ENCODE results near the gene ATP9B.

The ATP9B gene

DNA sequence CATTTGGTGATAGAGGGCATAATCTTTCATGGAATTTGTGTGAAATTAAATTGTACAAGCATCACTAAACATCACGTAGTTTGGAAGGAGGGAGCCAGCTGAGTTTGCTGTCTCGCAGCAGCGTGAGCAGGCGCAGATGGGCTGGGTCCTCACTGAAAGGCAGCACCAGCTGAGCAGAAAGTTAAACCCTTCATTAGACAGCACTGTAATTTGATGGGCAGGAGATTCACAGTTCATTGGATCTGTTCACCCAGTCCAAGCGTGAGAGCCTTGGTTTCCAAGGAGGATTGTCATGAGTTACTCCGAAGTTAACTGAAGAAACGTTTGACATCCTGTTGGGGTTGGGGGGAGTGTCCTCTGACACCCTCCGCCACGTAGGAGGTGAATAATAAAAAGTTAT is 236.7 kb downstream of the ATP9B start:
- TF ChIP-seq, protein P1, sequence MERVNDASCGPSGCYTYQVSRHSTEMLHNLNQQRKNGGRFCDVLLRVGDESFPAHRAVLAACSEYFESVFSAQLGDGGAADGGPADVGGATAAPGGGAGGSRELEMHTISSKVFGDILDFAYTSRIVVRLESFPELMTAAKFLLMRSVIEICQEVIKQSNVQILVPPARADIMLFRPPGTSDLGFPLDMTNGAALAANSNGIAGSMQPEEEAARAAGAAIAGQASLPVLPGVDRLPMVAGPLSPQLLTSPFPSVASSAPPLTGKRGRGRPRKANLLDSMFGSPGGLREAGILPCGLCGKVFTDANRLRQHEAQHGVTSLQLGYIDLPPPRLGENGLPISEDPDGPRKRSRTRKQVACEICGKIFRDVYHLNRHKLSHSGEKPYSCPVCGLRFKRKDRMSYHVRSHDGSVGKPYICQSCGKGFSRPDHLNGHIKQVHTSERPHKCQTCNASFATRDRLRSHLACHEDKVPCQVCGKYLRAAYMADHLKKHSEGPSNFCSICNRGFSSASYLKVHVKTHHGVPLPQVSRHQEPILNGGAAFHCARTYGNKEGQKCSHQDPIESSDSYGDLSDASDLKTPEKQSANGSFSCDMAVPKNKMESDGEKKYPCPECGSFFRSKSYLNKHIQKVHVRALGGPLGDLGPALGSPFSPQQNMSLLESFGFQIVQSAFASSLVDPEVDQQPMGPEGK (CRISPR knock-in tag; IDR thresholded peaks at IDR 0.05; ENCODE audit: borderline replicate concordance) = no peak
- TF ChIP-seq TOX (CRISPR knock-in tag; IDR thresholded peaks at IDR 0.05; ENCODE audit: borderline replicate concordance) = no peak
- TF ChIP-seq ESRRG (CRISPR knock-in tag; IDR thresholded peaks at IDR 0.05) = no peak
- TF ChIP-seq TCF4 (CRISPR knock-in tag; IDR thresholded peaks at IDR 0.05; ENCODE audit: borderline replicate concordance) = no peak
- TF ChIP-seq GLIS3 (CRISPR knock-in tag; IDR thresholded peaks at IDR 0.05) = no peak
- TF ChIP-seq TSHZ2 (CRISPR knock-in tag; IDR thresholded peaks at IDR 0.05) = no peak
- no peak for TF ChIP-seq RARB (CRISPR knock-in tag; IDR thresholded peaks at IDR 0.05)
- TF ChIP-seq SNAI2 (CRISPR knock-in tag; IDR thresholded peaks at IDR 0.05) = no peak
- TF ChIP-seq, protein P2, sequence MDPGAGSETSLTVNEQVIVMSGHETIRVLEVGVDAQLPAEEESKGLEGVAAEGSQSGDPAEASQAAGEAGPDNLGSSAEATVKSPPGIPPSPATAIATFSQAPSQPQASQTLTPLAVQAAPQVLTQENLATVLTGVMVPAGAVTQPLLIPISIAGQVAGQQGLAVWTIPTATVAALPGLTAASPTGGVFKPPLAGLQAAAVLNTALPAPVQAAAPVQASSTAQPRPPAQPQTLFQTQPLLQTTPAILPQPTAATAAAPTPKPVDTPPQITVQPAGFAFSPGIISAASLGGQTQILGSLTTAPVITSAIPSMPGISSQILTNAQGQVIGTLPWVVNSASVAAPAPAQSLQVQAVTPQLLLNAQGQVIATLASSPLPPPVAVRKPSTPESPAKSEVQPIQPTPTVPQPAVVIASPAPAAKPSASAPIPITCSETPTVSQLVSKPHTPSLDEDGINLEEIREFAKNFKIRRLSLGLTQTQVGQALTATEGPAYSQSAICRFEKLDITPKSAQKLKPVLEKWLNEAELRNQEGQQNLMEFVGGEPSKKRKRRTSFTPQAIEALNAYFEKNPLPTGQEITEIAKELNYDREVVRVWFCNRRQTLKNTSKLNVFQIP (CRISPR knock-in tag; IDR thresholded peaks at IDR 0.05; ENCODE audit: borderline replicate concordance, low read depth) = no peak
- TF ChIP-seq ZFP3 (CRISPR knock-in tag; IDR thresholded peaks at IDR 0.05) = no peak
- TF ChIP-seq, protein P3, sequence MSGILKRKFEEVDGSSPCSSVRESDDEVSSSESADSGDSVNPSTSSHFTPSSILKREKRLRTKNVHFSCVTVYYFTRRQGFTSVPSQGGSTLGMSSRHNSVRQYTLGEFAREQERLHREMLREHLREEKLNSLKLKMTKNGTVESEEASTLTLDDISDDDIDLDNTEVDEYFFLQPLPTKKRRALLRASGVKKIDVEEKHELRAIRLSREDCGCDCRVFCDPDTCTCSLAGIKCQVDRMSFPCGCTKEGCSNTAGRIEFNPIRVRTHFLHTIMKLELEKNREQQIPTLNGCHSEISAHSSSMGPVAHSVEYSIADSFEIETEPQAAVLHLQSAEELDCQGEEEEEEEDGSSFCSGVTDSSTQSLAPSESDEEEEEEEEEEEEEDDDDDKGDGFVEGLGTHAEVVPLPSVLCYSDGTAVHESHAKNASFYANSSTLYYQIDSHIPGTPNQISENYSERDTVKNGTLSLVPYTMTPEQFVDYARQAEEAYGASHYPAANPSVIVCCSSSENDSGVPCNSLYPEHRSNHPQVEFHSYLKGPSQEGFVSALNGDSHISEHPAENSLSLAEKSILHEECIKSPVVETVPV (CRISPR knock-in tag; IDR thresholded peaks at IDR 0.05) = no peak
- no peak for TF ChIP-seq ZC3H10 (CRISPR knock-in tag; IDR thresholded peaks at IDR 0.05)
- TF ChIP-seq ZNF565 (CRISPR knock-in tag; conservative IDR thresholded peaks at IDR 0.05; ENCODE audit: low read depth) = no peak
- no peak for TF ChIP-seq ZNF8 (CRISPR knock-in tag; IDR thresholded peaks at IDR 0.05)
- ATAC-seq = no peak

DNA sequence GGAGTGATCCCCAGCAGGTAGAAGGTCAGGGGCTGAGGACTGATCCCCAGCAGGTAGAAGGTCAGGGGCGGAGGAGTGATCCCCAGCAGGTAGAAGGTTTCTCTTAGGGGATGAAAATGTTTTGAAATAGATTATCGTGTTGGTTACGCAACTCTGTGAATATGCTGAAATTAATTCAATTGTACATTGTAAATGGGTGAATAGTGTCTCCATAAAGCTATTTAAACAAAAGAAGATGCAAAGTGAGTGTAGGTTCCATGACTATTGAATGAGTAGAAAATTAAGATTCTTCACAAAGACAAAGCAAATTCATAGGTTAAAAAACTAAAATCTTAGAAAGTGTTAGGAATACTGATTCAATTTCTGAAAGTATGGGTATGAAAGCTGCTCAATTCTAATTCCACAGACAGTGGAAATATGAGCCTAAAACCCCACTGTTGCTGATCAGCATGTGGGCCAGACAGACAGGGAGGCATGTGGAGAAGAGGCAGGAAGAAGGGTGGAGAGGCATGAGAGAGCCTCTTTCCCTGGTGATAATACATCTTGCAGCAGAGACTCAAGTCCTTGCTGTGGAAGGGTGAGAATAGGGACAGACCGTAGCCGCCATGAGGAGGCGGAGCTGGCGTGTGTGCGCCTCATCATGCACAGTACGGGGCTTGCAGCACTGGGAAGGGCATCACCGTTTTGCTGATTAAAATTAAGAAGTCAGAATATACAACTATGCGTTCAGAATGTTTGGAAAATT is 240.6 kb downstream of the ATP9B start:
- ATAC-seq = no peak; the same call in 2 of the 3 replicates
- TF ChIP-seq, protein P3 (CRISPR knock-in tag; IDR thresholded peaks at IDR 0.05) = no peak
- no peak for TF ChIP-seq ZNF565 (CRISPR knock-in tag; conservative IDR thresholded peaks at IDR 0.05; ENCODE audit: low read depth)
- no peak for TF ChIP-seq ISL1 (CRISPR knock-in tag; IDR thresholded peaks at IDR 0.05)
- no peak for TF ChIP-seq ARNTL (CRISPR knock-in tag; IDR thresholded peaks at IDR 0.05; ENCODE audit: borderline replicate concordance, low read depth)
- TF ChIP-seq CSDC2 (CRISPR knock-in tag; IDR thresholded peaks at IDR 0.05) = no peak
- no peak for TF ChIP-seq OSR1 (CRISPR knock-in tag; IDR thresholded peaks at IDR 0.05)
- TF ChIP-seq, protein P2 (CRISPR knock-in tag; IDR thresholded peaks at IDR 0.05; ENCODE audit: borderline replicate concordance, low read depth) = no peak
- TF ChIP-seq RARB (CRISPR knock-in tag; IDR thresholded peaks at IDR 0.05) = no peak
- no peak for TF ChIP-seq ZC3H10 (CRISPR knock-in tag; IDR thresholded peaks at IDR 0.05)
- TF ChIP-seq ZFP3 (CRISPR knock-in tag; IDR thresholded peaks at IDR 0.05) = no peak
- TF ChIP-seq, protein P1 (CRISPR knock-in tag; IDR thresholded peaks at IDR 0.05; ENCODE audit: borderline replicate concordance) = no peak
- no peak for TF ChIP-seq SNAI2 (CRISPR knock-in tag; IDR thresholded peaks at IDR 0.05)
- no peak for TF ChIP-seq ZNF70 (CRISPR knock-in tag; IDR thresholded peaks at IDR 0.05)
- no peak for TF ChIP-seq TOX (CRISPR knock-in tag; IDR thresholded peaks at IDR 0.05; ENCODE audit: borderline replicate concordance)
- no peak for TF ChIP-seq ESRRG (CRISPR knock-in tag; IDR thresholded peaks at IDR 0.05)
- TF ChIP-seq GLIS3 (CRISPR knock-in tag; IDR thresholded peaks at IDR 0.05) = no peak
- TF ChIP-seq BACH2 (CRISPR knock-in tag; IDR thresholded peaks at IDR 0.05; ENCODE audit: borderline replicate concordance) = no peak
- TF ChIP-seq ZFP30 (CRISPR knock-in tag; IDR thresholded peaks at IDR 0.05) = no peak
- TF ChIP-seq, protein P4, sequence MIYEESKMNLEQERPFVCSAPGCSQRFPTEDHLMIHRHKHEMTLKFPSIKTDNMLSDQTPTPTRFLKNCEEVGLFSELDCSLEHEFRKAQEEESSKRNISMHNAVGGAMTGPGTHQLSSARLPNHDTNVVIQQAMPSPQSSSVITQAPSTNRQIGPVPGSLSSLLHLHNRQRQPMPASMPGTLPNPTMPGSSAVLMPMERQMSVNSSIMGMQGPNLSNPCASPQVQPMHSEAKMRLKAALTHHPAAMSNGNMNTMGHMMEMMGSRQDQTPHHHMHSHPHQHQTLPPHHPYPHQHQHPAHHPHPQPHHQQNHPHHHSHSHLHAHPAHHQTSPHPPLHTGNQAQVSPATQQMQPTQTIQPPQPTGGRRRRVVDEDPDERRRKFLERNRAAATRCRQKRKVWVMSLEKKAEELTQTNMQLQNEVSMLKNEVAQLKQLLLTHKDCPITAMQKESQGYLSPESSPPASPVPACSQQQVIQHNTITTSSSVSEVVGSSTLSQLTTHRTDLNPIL (CRISPR knock-in tag; IDR thresholded peaks at IDR 0.05; ENCODE audit: low read depth) = no peak
